Endothelial cell of coronary artery (primary cell): ENCODE data around the gene IP6K1. TPM values are rescaled to one million over a fixed set of nuclear protein-coding genes. Genes with fewer than 3 reads are reported as not detected.

ENCODE experiments used
- total RNA-seq: library from RNA; depleted of rRNA; stranded (reverse); fragments of >200 nt; gene quantifications from 2 replicates; pipeline ENCODE4 v1.2.3, GENCODE V29; 2014

The IP6K1 gene
- 40.9 and 43.5 TPM in 2 replicates for total RNA-seq

GRCh38 chr3:49786357-49787181 lies at the start of gene IP6K1:
Gene IP6K1, minus strand, starts transcription at chr3:49786542. Its CDS starts 38,502 bp downstream, at chr3:49748040.

GRCh38 chr3:49813497-49814174 lies 27.3 kb upstream of the IP6K1 start, which contains the start of gene UBA7:
Gene UBA7, minus strand, starts transcription at chr3:49813953. Its CDS starts 166 bp downstream, at chr3:49813787.

GRCh38 chr3:49802719-49803464 lies 16.6 kb upstream of the IP6K1 start, which contains the start of gene INKA1:
Gene INKA1, plus strand, starts transcription at chr3:49803261. Its CDS starts 132 bp downstream, at chr3:49803393.

GRCh38 chr3:49799761-49800160 lies 13.4 kb upstream of the IP6K1 start, which contains the start of gene CDHR4:
Gene CDHR4, minus strand, starts transcription at chr3:49799873. Its CDS starts 61 bp downstream, at chr3:49799812.

GRCh38 chr3:49723628-49724551 lies 62.5 kb downstream of the IP6K1 start, which contains the start of gene GMPPB:
Gene GMPPB, minus strand, starts transcription at chr3:49723951. Its CDS starts 225 bp downstream, at chr3:49723726.

GRCh38 chr3:49719214-49719884 lies 67.0 kb downstream of the IP6K1 start, which contains the start of gene AMIGO3:
Gene AMIGO3, minus strand, starts transcription at chr3:49719684. Its CDS starts 219 bp downstream, at chr3:49719465.

GRCh38 chr3:49689046-49689907 lies 97.1 kb downstream of the IP6K1 start, which contains the start of the genes MST1 and RNF123:
Gene MST1, minus strand, starts transcription at chr3:49689474. Its CDS starts 783 bp downstream, at chr3:49688691.
Gene RNF123, plus strand, starts transcription at chr3:49689557. Its CDS starts 1,609 bp downstream, at chr3:49691166.

Other genes starting within 250 kb of the IP6K1 start
- gene BSN, start 232.1 kb downstream of the IP6K1 start, total RNA-seq: under 0.01 and 0.09 TPM in 2 replicates
- gene APEH, start 112.2 kb downstream of the IP6K1 start, total RNA-seq: 86.8 and 109 TPM in 2 replicates
- gene MST1, start 97.1 kb downstream of the IP6K1 start, total RNA-seq: 1.7 and 3.9 TPM in 2 replicates
- gene RNF123, start 97.0 kb downstream of the IP6K1 start, total RNA-seq: 17.5 and 30.5 TPM in 2 replicates
- gene AMIGO3, start 66.9 kb downstream of the IP6K1 start, total RNA-seq: not detected in 2 replicates
- 36.7 and 47.6 TPM in 2 replicates for gene GMPPB, start 62.6 kb downstream of the IP6K1 start, total RNA-seq
- not detected in 2 replicates for gene CDHR4, start 13.3 kb upstream of the IP6K1 start, total RNA-seq
- 18.9 and 23.4 TPM in 2 replicates for gene INKA1, start 16.7 kb upstream of the IP6K1 start, total RNA-seq
- gene UBA7, start 27.4 kb upstream of the IP6K1 start, total RNA-seq: 14.2 and 41.4 TPM in 2 replicates
- gene TRAIP, start 70.0 kb upstream of the IP6K1 start, total RNA-seq: 2.1 and 4.3 TPM in 2 replicates
- 0.18 TPM in 1 of 2 replicates, not detected in the other for gene CAMKV, start 83.4 kb upstream of the IP6K1 start, total RNA-seq
- 0.28 and 0.54 TPM in 2 replicates for gene MST1R, start 117.3 kb upstream of the IP6K1 start, total RNA-seq
- 10.6 and 12.5 TPM in 2 replicates for gene MON1A, start 143.3 kb upstream of the IP6K1 start, total RNA-seq
- gene RBM6, start 153.6 kb upstream of the IP6K1 start, total RNA-seq: 36.3 and 55.8 TPM in 2 replicates